HG03159 (cell line): ENCODE measurements around the gene LAMTOR3.
"Not testable (repeated sequence)": the region's sequence is repeated elsewhere in the genome, so short reads cannot be mapped to it uniquely, and the experiment has no call there.

Experiments
- ATAC-seq: cut with Tn5 transposase; IDR thresholded peaks from one replicate; pipeline ENCODE4 v1.9.1; 2021; ENCODE audit warnings: mild to moderate bottlenecking, moderate library complexity; ENCODE audit not compliant: unreplicated experiment

Gene LAMTOR3

GRCh38 chr4:99832758-99833157 lies 61.5 kb downstream of the LAMTOR3 start:
- ATAC-seq, result no peak

GRCh38 chr4:99832321-99832720 lies 61.9 kb downstream of the LAMTOR3 start:
- ATAC-seq, result no peak

- ATAC-seq, result not testable (repeated sequence)
These were observed 64.2 kb downstream of the LAMTOR3 start for GRCh38 chr4:99830051-99830450.

GRCh38 chr4:99828477-99828876 lies 65.8 kb downstream of the LAMTOR3 start:
- no peak for ATAC-seq
